C4-2B (cell line): ENCODE data around the gene PRR5L.

ENCODE experiments used
- CTCF ChIP-seq: fragments of 450-650 bp; conservative IDR thresholded peaks from 2 replicates; pipeline ENCODE4 v1.5.1; 2017; ENCODE audit warnings: mild to moderate bottlenecking
- ZFX ChIP-seq: fragments of 450-650 bp; IDR thresholded peaks from 2 replicates; pipeline ENCODE4 v1.6.1; 2017

- no peak for TF ChIP-seq CTCF
- no peak for TF ChIP-seq ZFX
These were observed 167.7 kb downstream of the PRR5L start for GRCh38 chr11:36463781-36464180.
